Measurements from ENCODE around the gene NEU2.
"Not testable (repeated sequence)": the region's sequence is repeated elsewhere in the genome, so short reads cannot be mapped to it uniquely, and the experiment has no call there.

Gene NEU2

DNA sequence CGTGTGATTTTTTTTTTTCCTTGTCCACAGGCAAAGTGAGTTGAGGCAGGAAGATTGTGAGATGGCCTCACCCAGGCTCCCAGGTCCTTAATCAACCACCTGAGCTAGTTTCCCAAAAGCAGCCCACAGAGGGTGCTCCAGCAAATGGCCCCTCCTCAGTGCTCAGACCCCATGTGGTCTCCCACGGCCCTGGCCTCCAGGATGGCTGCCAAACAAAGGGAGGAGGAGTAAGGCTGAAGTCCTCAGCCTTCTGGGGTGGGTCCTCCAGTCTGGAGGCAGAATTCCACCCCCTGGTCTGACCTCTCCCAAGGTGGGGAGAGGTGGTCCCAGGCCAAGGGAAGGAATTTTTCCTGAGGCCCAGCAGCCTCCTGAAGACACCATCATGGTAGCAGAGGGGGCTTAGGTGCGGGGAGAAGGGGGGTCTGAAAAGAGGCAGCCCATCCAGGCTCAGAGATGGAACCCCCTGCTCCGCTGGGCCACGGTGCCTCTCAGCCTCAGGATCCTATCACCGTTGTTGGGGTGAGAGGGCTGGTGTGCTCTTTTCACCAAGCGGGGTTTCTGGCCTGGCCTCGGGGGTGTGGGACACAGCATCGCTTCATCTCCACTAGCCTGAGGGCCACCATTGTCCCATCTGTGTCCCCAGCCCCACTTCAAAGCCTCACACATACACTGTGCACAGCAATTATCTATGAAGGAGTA, 21.8 kb upstream of the NEU2 start:
- no peak for DNase-seq

DNA sequence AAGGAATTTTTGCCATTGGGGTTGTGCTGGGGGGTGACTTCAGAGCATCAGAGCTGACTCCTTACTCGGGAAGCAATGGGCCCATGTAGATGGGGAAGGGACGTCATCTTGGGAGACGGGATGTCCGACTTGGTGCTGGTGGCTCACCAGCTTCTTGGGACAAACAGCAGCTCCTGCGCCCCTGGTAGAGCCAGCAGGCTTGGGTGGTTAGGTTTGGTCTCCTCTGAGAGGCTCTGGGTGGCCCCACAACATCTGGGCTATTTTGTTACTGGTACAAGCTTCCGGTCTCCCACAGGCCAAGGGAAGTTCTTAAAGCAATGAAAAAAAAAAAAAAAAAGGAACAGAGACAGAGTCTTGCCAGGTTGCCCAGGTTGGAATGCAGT, 21.2 kb upstream of the NEU2 start:
- DNase-seq, result no peak

GRCh38 chr2:233011702-233012131, 20.8 kb upstream of the NEU2 start:
- DNase-seq, result no peak

DNA sequence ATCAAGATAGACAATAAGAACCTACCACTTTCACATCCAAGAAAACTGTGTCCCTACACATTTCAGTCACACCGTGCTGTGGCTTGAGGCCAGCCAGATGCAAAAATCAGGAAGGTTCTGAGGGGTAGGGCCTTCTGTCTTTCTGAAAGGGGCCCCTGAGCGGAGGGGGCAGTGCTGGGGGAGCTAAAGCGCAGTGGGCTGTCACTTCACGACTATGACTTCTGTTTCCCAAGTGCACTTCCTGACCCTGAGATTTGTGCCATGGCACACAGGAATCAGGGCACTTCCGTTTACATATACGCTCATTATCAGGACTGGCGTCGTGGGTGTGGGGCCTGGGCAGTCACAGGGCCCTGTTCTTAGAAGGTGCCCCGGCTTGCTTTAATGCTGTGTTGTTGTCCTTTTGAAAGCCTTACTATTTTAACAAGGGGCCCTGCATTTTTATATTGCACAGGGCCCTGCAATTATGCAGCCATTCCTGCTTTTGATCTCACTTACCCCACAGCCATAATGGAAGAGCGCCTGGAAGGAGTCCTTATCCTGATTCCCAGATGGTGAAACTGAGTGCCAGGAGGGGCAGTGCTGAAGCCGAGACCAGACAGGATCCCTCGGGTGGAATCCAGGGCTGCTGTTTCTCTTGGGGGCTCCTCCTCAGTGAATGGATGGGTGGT, 20.0 kb upstream of the NEU2 start:
- DNase-seq, result no peak

- no peak for DNase-seq
Observed at GRCh38 chr2:233013027-233013461, 19.4 kb upstream of the NEU2 start, which contains the start of gene NGEF. TSS of gene NGEF (minus strand) at chr2:233013256. CDS start at chr2:232974890, 38,366 bp downstream.

GRCh38 chr2:233013650-233014049, 18.8 kb upstream of the NEU2 start:
- DNase-seq, result no peak

GRCh38 chr2:233015019-233015645, 17.3 kb upstream of the NEU2 start:
- no peak for DNase-seq

GRCh38 chr2:233017947-233018346, 14.5 kb upstream of the NEU2 start:
- DNase-seq, result no peak

- not testable (repeated sequence) for DNase-seq
Observed at GRCh38 chr2:233019610-233020009, 12.9 kb upstream of the NEU2 start.

GRCh38 chr2:233020454-233020853, 12.0 kb upstream of the NEU2 start:
- DNase-seq, result no peak

DNA sequence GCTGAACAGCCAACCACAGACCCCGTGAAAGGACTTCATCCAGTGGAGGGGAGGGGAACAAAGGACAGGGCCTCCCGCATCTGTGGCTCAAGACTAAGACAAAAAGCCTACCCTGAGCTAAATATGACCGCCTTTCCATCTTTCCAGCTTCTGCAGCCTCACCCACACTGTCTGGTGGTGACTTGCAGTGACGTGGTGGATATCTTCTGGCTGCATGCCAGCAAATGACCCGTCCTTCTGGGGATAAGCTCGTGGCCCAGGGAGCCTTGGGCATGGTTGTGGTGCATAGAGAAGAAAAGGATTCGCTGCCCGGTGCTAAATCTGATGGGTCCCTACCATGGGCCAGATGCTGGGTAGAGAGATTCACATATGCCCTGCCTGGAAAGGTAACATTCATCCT, 10.7 kb upstream of the NEU2 start:
- DNase-seq, result no peak

GRCh38 chr2:233022561-233022960, 9.9 kb upstream of the NEU2 start:
- no peak for DNase-seq

- no peak for DNase-seq
Observed at GRCh38 chr2:233023007-233023760, 9.3 kb upstream of the NEU2 start.

DNA sequence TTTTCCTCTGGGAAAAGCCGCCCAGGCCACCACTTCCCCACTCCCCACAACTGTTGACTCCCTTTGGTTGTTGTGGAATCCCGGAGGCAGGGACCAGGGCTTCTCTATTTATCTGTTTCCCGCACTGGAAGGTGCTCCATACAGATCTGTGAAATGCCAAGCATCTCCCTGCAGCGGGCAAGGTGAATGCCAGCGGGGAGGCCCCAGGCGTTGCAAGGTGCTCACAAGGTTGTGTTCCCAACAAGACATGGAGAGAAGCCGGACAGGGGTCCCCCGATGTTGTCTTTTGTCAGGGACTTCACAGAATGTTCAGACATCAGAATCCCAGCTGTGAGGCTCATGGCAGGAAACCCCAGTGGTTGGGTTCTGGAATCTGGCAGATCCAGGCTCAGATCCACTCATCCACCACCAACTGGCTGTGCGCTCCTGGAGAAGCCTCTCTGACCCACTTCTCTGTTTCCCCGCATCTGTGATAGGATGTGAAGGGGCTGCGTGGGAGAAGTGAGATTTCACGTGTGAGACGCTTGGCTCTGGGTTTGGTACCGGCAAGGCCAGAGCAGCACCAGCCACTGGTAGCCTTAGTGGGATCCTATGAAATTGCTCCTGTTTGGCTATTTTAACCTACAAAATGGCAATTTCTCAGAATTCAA, 8.6 kb upstream of the NEU2 start:
- no peak for DNase-seq

GRCh38 chr2:233025706-233026105, 6.8 kb upstream of the NEU2 start:
- DNase-seq, result no peak

GRCh38 chr2:233026198-233026813, 6.2 kb upstream of the NEU2 start:
- DNase-seq, result no peak

GRCh38 chr2:233029321-233029720, 3.2 kb upstream of the NEU2 start:
- no peak for DNase-seq

GRCh38 chr2:233031556-233032500, 644 bp upstream of the NEU2 start:
- DNase-seq, result no peak

GRCh38 chr2:233033672-233034071, 1.2 kb downstream of the NEU2 start:
- no peak for DNase-seq

GRCh38 chr2:233034091-233034882, 1.8 kb downstream of the NEU2 start:
- no peak for DNase-seq
